COLO829 (cell line): ENCODE results near the gene MESD.

Experiments
- DNase-seq: peaks from one replicate; pipeline ENCODE4 v3.0.0; 2012; ENCODE audit warnings: low spot score

MESD gene

GRCh38 chr15:80989518-80990478 lies at the start of gene MESD:
TSS of gene MESD (minus strand) at chr15:80989819. CDS start at chr15:80989791, 28 bp downstream.
- DNase-seq, result peak; percentile 91

DNA sequence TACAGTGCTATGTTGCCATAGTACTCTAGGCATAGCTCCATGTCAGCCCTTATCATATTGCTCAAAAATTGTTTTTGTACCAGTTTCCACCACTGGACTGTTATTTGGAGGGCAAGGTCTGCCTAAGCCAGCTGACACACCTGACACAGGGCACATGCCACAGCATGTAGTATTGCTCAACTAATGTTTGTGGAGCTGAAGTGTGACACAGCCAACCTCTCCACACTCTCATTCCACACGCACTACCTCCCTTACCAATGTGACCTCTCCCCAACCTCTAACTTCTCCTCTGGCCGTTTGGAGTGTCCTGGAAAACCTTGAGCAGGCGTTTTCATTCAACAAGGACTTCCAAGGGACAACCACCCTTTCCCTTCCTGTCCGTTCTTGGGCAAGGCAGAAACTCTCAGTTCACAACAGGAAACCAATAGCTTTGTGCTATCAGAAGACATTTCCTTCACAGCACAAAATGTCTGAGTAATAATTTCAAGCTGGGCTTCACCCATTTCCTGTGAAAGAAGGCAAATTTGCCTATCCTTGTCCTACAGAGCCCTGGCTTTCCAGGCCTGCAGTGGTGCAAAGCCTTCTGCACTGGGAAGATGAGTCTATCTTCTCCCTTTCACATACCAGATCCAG lies 49.5 kb upstream of the MESD start:
- DNase-seq, result no peak

DNA sequence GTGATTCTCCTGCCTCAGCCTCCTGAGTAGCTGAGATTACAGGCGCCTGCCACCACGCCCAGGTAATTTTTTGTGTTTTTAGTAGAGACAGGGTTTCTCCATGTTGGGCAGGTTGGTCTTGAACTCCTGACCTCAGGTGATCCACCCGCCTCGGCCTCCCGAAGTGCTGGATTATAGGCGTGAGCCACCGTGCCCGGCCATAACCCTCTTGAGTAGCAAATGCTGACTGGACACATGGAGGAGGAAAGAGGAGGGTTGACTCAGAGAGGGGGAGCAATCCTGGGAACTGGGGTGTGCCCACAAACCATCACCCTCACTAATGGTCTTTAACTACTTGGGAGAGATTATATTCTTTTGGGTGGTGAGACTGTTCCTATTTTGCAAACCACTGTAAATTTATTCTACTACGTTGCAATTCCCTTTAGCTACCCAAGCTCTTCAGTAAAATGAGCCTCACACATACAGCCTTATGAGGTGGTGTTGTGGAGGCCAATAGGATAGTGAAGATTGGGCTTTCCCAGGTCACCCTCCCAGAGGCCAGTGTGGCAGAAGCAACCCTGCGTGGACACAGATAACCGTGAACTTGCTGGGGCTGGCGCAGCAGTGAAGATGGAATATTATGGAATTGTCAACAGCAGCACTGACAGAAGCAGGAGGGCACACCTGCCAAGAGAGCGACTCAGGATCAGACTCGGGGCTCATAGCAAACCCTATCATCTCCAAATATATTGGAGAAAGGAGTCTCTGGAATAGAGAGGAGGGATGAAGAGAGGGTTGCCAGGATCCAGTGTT lies 48.5 kb upstream of the MESD start:
- DNase-seq, result no peak

DNA sequence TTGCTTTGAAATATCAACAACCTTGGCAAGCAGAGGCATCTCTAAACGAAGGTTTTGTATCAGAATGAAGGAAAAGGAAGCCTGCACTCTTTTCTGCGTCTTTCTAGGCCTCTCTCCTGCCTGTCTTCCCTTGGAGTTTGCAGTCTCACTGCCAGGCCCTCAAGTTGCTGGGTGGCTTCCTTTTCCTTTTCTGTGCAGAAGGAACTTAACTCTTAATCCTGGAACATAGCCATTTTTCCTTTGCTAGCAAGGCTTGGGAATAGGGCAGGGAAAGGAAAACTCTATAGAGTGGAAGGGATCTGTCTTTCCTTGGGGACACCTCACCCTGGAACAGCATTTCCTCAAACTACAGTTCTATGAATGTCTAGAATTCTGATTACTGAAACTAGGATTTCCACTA lies 43.9 kb upstream of the MESD start:
- no peak for DNase-seq

- DNase-seq, result no peak
Measured at GRCh38 chr15:81032818-81033217, 43.2 kb upstream of the MESD start.

- no peak for DNase-seq
Measured at GRCh38 chr15:81032355-81032754, 42.7 kb upstream of the MESD start.

DNA sequence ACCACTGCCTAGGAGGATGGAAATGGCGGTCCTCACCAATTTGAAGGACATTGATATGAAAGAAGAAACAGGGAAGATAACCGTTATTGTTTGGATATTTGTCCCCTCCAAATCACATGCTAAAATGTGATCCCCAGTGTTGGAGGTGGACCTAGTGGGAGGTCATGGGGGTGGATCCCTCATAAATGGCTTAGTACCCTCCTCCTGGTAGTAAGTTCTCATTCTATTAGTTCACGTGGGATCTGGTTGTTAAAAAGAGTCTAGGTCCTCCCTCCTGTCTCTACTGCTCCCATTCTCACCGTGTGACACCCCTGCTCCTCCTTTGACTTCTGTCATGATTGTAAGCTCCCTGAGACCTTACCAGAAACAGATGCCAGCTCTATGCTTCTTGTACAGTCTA lies 41.6 kb upstream of the MESD start:
- DNase-seq, result no peak

GRCh38 chr15:81030301-81030750 lies 40.7 kb upstream of the MESD start:
- DNase-seq, result no peak

- DNase-seq, result no peak
Measured at GRCh38 chr15:81029414-81030300, 40.0 kb upstream of the MESD start.

DNA sequence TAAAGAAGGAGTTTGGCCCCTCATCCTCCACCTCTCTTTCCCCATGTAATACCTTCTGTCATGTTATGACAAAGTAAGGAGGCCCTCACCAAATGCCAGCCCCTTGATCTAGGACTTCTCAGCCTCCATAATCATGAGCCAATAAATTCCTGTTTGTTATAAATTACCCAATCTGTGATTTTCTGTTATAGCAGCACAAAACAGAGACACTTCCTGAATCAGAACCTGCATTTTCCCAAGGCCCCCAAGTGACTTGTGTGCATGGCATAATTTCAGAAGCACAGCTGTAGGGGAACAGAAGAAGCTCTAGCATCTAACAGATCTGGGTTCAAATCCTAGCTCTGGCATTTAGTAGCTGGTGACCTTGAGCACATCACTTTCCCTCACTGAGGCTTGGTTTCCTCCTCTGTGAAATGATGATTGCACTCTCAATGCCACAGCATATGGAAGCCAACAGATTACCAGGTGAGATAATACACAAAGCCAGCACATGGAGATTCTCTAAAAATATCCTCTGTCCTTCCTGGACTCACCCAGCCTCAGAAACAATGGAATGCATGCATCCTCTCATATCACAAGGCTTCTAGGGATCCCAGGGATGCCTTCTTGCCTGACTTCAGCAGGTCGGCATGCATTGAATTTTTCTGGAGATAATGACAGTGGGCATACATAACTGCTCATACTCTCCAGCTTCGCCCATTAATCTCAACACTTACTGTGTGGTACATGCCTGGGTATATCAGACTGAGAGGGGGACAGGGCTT lies 37.4 kb upstream of the MESD start:
- DNase-seq, result no peak

DNA sequence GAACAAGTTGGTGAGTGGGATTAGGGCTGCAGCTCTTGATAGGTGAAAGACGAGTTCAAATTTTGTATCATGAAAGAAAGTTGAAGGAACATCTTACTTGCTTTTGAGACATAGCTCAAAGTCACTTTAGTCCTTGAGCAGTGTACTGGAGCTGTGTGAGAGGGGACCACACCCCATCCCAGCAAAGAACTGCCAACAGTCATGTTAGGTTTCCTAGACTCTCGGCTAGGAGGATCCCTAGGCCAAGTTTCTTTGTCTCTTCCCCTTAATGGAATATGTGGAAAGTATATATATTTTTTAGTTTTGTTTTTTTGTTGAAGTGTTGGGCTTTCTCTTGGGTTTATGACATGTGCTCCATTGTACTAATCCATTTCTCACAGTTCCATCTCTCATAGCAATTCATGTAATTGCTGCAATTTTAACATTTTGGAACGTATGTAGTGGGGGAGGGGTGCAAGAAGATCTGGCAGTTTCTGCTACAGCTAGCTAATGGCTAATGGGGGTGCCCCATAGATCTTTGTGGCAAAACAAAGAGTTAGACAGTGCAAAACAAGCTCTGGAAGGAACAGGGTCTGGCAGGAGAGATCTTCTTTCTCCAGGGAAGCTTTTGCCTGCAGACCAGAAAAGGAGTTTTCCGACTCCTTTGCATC lies 36.2 kb upstream of the MESD start:
- DNase-seq, result no peak

DNA sequence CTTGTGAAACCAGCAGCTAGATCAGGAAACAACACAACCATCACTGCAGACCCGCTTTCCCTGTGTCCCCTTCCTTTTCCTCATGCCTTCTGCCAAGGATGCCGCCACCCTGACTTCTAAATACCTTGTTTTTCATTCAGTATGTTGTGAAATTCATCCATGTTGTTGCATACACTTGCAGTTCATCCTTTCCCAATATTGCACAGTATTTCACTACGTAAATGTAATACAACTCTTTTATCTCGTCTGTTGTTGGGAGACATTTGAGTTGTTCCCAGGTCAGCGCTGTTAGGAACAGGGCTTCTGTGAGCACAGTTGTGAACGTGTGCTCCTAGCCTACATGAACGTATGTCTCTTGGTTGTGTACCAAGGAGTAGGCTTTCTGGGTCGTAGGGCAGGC lies 35.3 kb upstream of the MESD start:
- DNase-seq, result no peak

DNA sequence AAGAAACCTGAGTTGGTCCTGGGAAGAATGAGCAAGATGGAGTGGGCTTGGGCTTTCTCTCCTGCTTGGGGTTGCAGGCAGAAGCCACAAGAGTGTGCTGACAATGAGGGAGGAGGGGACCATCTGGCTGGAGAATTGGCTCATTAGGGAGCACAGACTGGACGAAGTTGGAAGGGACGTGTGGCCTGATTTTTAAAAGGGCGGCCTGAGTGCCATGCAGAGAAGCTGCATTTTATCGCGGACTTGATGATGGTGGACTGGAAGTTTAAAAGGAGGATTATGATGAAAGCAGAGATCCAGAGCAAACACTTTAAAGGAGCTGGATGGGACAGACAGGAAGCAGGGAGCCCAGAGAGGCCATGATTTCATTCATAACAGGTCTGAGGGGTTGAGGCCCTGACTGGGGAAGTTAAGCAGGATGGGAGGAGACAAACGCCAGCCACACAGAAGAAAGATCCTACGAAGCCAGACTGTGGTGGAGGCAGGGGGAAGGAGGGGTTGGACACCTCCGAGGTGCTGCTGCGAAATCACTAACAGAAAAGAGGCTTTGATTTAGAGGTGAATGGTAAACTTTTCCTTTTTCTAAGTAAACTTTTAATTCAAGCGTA lies 34.8 kb upstream of the MESD start:
- no peak for DNase-seq

GRCh38 chr15:81023483-81024264 lies 34.1 kb upstream of the MESD start:
- DNase-seq, result no peak

DNA sequence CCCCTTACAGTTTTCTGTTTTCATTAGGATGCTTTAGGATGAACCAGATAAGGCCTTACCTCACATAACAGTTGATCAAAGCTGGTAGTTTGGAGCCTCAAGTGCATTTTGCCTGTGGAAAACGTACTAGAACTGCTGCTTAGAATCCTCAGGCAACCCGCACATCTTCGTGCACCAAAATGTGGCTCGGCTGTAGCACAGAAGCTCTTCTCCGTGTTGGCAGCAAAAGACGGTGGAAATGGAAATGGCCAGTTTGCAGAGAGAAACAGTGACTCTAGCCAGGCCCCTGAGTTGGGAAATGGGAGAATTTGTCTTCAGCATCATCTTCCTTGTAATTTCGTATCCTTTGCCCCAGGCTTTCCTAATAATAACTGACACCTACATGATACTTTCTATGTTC lies 31.7 kb upstream of the MESD start:
- DNase-seq, result no peak

GRCh38 chr15:81018197-81018596 lies 28.6 kb upstream of the MESD start:
- DNase-seq, result no peak

DNA sequence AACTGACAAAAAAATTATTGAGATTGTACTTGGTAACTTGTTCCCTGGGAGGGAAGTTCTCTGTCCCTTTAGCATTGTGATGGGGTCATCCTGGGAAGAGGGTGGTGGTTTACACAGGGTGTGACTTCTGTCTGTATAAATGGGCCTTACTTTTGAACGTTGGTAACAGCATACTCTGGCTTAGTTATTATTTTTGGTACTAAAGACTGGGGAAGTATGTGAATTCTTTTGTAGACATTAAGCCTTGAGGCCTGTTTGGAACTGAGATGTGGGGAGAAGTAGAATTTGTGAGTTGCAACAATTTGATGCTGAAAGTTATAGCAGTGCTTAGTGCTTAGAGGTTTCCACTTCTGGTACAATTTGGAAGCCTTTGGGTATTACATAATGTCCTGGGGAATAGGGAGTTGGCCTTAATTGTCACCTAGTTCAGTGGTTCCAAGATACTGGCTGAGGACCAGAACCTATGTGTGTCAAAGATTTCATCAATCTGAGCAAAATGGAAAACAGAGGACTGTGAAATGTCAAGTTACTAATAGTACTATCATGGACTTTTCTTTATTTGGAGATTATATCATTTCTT lies 27.0 kb upstream of the MESD start:
- DNase-seq, result no peak

DNA sequence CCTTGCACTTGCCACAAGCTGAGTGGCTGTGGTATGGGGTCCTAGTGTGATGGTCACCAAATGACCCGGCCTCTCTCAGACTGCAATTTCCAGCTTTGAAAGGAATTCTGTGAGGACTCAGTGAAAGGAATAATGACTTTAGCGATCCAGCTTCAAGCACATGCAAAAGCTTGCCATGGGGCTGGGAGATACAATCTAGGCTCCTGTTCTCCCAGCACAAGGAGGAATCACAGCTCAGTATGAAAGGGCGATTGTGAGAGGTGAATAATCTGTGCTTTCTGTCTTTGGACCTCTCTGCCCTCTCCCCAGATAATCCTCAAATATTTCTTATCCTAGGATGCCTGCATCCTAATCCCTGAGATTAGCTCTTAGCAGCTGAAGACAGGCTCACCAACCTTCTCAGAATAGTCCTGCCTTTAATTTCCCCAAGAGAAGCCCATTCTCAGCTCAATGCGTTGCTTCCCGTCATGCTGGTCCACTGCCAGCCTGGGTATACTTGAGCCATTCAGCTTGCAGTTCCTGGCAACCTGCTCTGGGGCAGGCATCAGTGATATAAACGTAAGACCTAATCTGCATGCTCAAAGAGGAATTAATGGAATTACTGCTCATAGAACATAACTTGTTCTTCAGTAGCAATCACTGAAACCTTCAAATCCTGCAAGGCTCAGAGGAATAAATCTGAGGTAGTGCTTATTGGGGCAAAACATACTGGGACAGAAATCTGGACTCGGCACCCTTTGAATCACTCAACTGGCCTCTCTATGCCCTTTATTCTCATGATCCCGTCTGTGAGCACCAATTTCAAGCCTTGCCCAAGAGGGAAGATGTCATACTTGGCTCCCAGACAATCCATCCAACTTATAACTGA lies 26.2 kb upstream of the MESD start:
- peak; percentile 80 for DNase-seq
